IMR-90 (cell line): ENCODE measurements around the gene RAC3. TPM values are rescaled to one million over a fixed set of nuclear protein-coding genes. Genes with fewer than 3 reads are reported as not detected.

Experiments
- ATAC-seq: fragments of 200-7000 bp; cut with Tn5 transposase; 2 replicates; pipeline ENCODE4 v1.9.1; 2020; ENCODE audit warnings: low read depth, mild to moderate bottlenecking, moderate library complexity
- BruUV-seq: library from RNA; stranded (reverse); fragments of 400-500 nt; replicated peaks from 2 replicates; lab custom pipeline; 2021; lab: Mats Ljungman, UMichigan
- CTCF ChIA-PET: fragments of 300-600 bp; formaldehyde crosslinking; extraction: SDS; loops from one replicate; lab custom pipeline; 2021; ENCODE audit warnings: antibody characterized with exemption; lab: Yijun Ruan, JAX
- POLR2A ChIA-PET: fragments of 300-600 bp; sonication (Branson Sonifier 250); formaldehyde crosslinking; loops from one replicate; lab custom pipeline; 2022; ENCODE audit warnings: antibody characterized with exemption; ENCODE audit not compliant: unreplicated experiment; lab: Charles Lee
- DNase-seq: peaks from one replicate; pipeline ENCODE4 v3.0.0; 2013
- H2AFZ ChIP-seq: replicated peaks from 2 replicates; pipeline ENCODE3; 2013; ENCODE audit warnings: low read length, mild to moderate bottlenecking; ENCODE audit not compliant: poor library complexity
- H2AK5ac ChIP-seq: 2 replicates; pipeline ENCODE4 v1.6.1; 2013; ENCODE audit warnings: low read depth, low read length, inconsistent platforms
- H2AK9ac ChIP-seq: replicated peaks from 2 replicates; pipeline ENCODE3; 2013; ENCODE audit warnings: mild to moderate bottlenecking, low read depth, low read length, moderate library complexity; ENCODE audit not compliant: poor library complexity
- H2BK120ac ChIP-seq: 2 replicates; pipeline ENCODE4 v1.6.1; 2013; ENCODE audit warnings: low read depth, low read length, inconsistent platforms
- H2BK15ac ChIP-seq: 3 replicates; pipeline ENCODE4 v1.6.1; 2013; ENCODE audit warnings: low read depth, low read length, inconsistent platforms
- H2BK20ac ChIP-seq: 2 replicates; pipeline ENCODE4 v1.6.1; 2013; ENCODE audit warnings: low read depth, mild to moderate bottlenecking, inconsistent platforms, low read length, moderate library complexity
- H2BK5ac ChIP-seq: 2 replicates; pipeline ENCODE4 v1.6.1; 2013; ENCODE audit warnings: mild to moderate bottlenecking, low read depth, low read length, inconsistent platforms; ENCODE audit not compliant: poor library complexity, severe bottlenecking
- H3K14ac ChIP-seq: replicated peaks from 2 replicates; pipeline ENCODE4 v1.6.1; 2013; ENCODE audit warnings: low read depth, low read length, inconsistent platforms
- H3K18ac ChIP-seq: 2 replicates; pipeline ENCODE4 v1.6.1; 2013; ENCODE audit warnings: low read depth, low read length, control low read depth
- H3K23ac ChIP-seq: 2 replicates; pipeline ENCODE4 v1.6.1; 2013; ENCODE audit warnings: low read depth, low read length, inconsistent platforms
- H3K27ac ChIP-seq: 2 replicates; pipeline ENCODE4 v1.5.1; 2013; ENCODE audit warnings: mild to moderate bottlenecking, control low read depth, low read length; ENCODE audit not compliant: insufficient read depth
- H3K27me3 ChIP-seq: 2 replicates; pipeline ENCODE4 v1.6.1; 2013; ENCODE audit warnings: low read length; ENCODE audit not compliant: control insufficient read depth, insufficient read depth
- H3K36me3 ChIP-seq: 2 replicates; pipeline ENCODE4 v1.6.1; 2013; ENCODE audit warnings: low read length, mixed read lengths; ENCODE audit not compliant: control insufficient read depth, insufficient read depth
- H3K4ac ChIP-seq: 2 replicates; pipeline ENCODE4 v1.6.1; 2013; ENCODE audit warnings: low read depth, low read length, inconsistent platforms
- H3K4me1 ChIP-seq: 2 replicates; pipeline ENCODE4 v1.6.1; 2013; ENCODE audit warnings: low read length, mixed read lengths; ENCODE audit not compliant: control insufficient read depth, insufficient read depth
- H3K4me2 ChIP-seq: 2 replicates; pipeline ENCODE4 v1.6.1; 2013; ENCODE audit warnings: low read depth, mild to moderate bottlenecking, control low read depth, low read length, moderate library complexity
- H3K4me3 ChIP-seq: 2 replicates; pipeline ENCODE4 v1.5.1; 2013; ENCODE audit warnings: low read depth, mild to moderate bottlenecking, control low read depth, low read length, moderate library complexity; ENCODE audit not compliant: insufficient read depth
- H3K56ac ChIP-seq: 2 replicates; pipeline ENCODE4 v1.6.1; 2013; ENCODE audit warnings: low read length, inconsistent platforms; ENCODE audit not compliant: insufficient read depth; ENCODE audit errors: extremely low read depth
- H3K79me1 ChIP-seq, 2 experiments: 2 replicates each; pipeline ENCODE4 v1.6.1; 2013; ENCODE audit warnings: low read length in 2 of 2, inconsistent platforms in 1 of 2, low read depth in 1 of 2
- H3K9ac ChIP-seq: 2 replicates; pipeline ENCODE4 v1.6.1; 2013; ENCODE audit warnings: low read depth, low read length, control low read depth
- H3K9me1 ChIP-seq: 2 replicates; pipeline ENCODE4 v1.6.1; 2013; ENCODE audit warnings: low read length, inconsistent platforms; ENCODE audit not compliant: insufficient read depth
- H3K9me3 ChIP-seq: 2 replicates; pipeline ENCODE4 v1.6.1; 2013; ENCODE audit warnings: low read length; ENCODE audit not compliant: control insufficient read depth, insufficient read depth
- H4K20me1 ChIP-seq: 2 replicates; pipeline ENCODE4 v1.6.1; 2013; ENCODE audit warnings: low read length, inconsistent platforms; ENCODE audit not compliant: insufficient read depth
- H4K5ac ChIP-seq: 2 replicates; pipeline ENCODE4 v1.6.1; 2013; ENCODE audit warnings: mild to moderate bottlenecking, low read depth, low read length, control low read depth
- H4K8ac ChIP-seq, 2 experiments: 2 replicates each; pipeline ENCODE4 v1.6.1; 2013; ENCODE audit warnings: low read depth in 2 of 2, low read length in 2 of 2, control low read depth in 1 of 2, inconsistent platforms in 1 of 2
- H4K91ac ChIP-seq: 2 replicates; pipeline ENCODE4 v1.6.1; 2013; ENCODE audit warnings: low read depth, low read length, inconsistent platforms; ENCODE audit not compliant: insufficient read depth
- CEBPB ChIP-seq: IDR thresholded peaks from 2 replicates; pipeline ENCODE4 v1.6.1; 2012; ENCODE audit warnings: low read depth, low read length, improper control_type of control experiment
- CHD1 ChIP-seq: IDR thresholded peaks from 2 replicates; pipeline ENCODE4 v1.6.1; 2012; ENCODE audit warnings: low read depth, low read length, improper control_type of control experiment
- ELK1 ChIP-seq: fragments of 150-350 bp; IDR thresholded peaks from 2 replicates; pipeline ENCODE4 v1.6.1; 2016; ENCODE audit warnings: low read depth, mild to moderate bottlenecking, low read length, moderate library complexity, borderline replicate concordance
- MAFK ChIP-seq: IDR thresholded peaks from 2 replicates; pipeline ENCODE4 v1.6.1; 2012; ENCODE audit warnings: low read depth, low read length, improper control_type of control experiment
- MAZ ChIP-seq: IDR thresholded peaks from 2 replicates; pipeline ENCODE4 v1.6.1; 2012; ENCODE audit warnings: low read depth, mild to moderate bottlenecking, low read length, improper control_type of control experiment, moderate library complexity, borderline replicate concordance
- NFE2L2 ChIP-seq: fragments of 150-350 bp; IDR thresholded peaks from 2 replicates; pipeline ENCODE4 v1.6.1; 2016; ENCODE audit warnings: low read depth, mild to moderate bottlenecking, low read length
- POLR2A ChIP-seq: IDR thresholded peaks from 2 replicates; pipeline ENCODE4 v1.6.1; 2012; ENCODE audit warnings: mild to moderate bottlenecking, low read depth, low read length
- SMC3 ChIP-seq: fragments of 150-350 bp; IDR thresholded peaks from 2 replicates; pipeline ENCODE4 v1.6.1; 2016; ENCODE audit warnings: low read depth, mild to moderate bottlenecking, antibody characterized with exemption, low read length, moderate library complexity
- WGBS, 2 experiments: methylation state at CpG; one replicate each; pipeline versions ENCODE4 v1.1.5 to v1.1.7; 2013; ENCODE audit warnings: missing lambda C conversion rate in 2 of 2; ENCODE audit not compliant: insufficient read length in 1 of 2; ENCODE audit errors: extremely low coverage in 2 of 2; 5-methylcytosine and 5-hydroxymethylcytosine counted together
- dilution Hi-C: fragments of 300-500 bp; cut with HindIII; formaldehyde crosslinking; loops from one replicate; pipeline ENCODE4 v1.14.3; 2018; ENCODE audit warnings: low sequenced_read_pairs; ENCODE audit not compliant: unreplicated experiment
- in situ Hi-C: fragments of 300-500 bp; cut with MboI; formaldehyde crosslinking; loops from 3 replicates; pipeline ENCODE4 v1.14.3; 2019; ENCODE audit warnings: low sequenced_read_pairs, inconsistent platforms, mixed read lengths
- intact Hi-C: fragments of 100-400 bp; cut with micrococcal nuclease; formaldehyde crosslinking; loops from 2 replicates; pipeline ENCODE4 v1.10.0; 2022
- polyA plus RNA-seq, 3 experiments: library from polyadenylated mRNA; depleted of rRNA; stranded (reverse); fragments of >200 nt; gene quantifications; 2 replicates each; pipeline ENCODE4 v1.2.3, GENCODE V29; 2012; ENCODE audit warnings: low replicate concordance in 1 of 3
- total RNA-seq: library from RNA; depleted of rRNA; stranded (reverse); fragments of >200 nt; gene quantifications from 2 replicates; pipeline ENCODE4 v1.2.3, GENCODE V29; 2012
- TF ChIP-seq, protein P1 (sequence below): fragments of 150-350 bp; IDR thresholded peaks from 2 replicates; pipeline ENCODE4 v1.6.1; 2017; ENCODE audit warnings: mild to moderate bottlenecking, antibody characterized with exemption, low read length, low read depth

Gene RAC3
- total and polyA plus RNA-seq, 2 of the 4 experiments (the other 2 are of a cell fraction), result 5.7 to 23.4 TPM

GRCh38 chr17:82001571-82002056 lies 29.9 kb upstream of the RAC3 start:
- H4K91ac ChIP-seq, result no peak overlapping the region
- no peak overlapping the region for H4K5ac ChIP-seq
- no peak overlapping the region for H3K18ac ChIP-seq
- H2BK20ac ChIP-seq, result no peak overlapping the region
- DNase-seq (no peak), ATAC-seq (no peak)
- H3K23ac ChIP-seq, result no peak overlapping the region
- no peak overlapping the region for H3K14ac ChIP-seq
- no peak overlapping the region for H3K4me3 ChIP-seq
- no peak overlapping the region for H2AK9ac ChIP-seq
- H3K9me1 ChIP-seq, result peaks cover 18% of the 10 kb centered on the region
- H3K79me1 ChIP-seq, result peaks cover 11 to 37% of the 10 kb centered on the region in 2 experiments; a peak in 3 of 4 replicates
- peaks cover 26% of the 10 kb centered on the region for H3K4me1 ChIP-seq
- ChIA-PET CTCF (interaction anchor here (0.6 kb wide), 1 partner anchor 13 kb away, joined by 4 read pairs; no protein-coding TSS in a partner anchor), POLR2A (no interaction called here)
- peaks cover 3% of the 10 kb centered on the region; the same call in 1 of the 2 replicates for H4K20me1 ChIP-seq
- peaks cover 6% of the 10 kb centered on the region; the same call in 1 of the 2 replicates for H3K36me3 ChIP-seq
- no peak overlapping the region for H2BK15ac ChIP-seq
- H3K27ac ChIP-seq, result no peak overlapping the region
- no peak overlapping the region for H3K9ac ChIP-seq
- no peaks in the 10 kb centered on the region for H3K9me3 ChIP-seq
- intact Hi-C loops (no loop called here), in situ Hi-C loops (no loop called here), dilution Hi-C loops (no loop called here)
- no TSS peak for BruUV-seq
- H3K27me3 ChIP-seq, result no peaks in the 10 kb centered on the region
- H3K56ac ChIP-seq, result no peak overlapping the region
- no peak overlapping the region for H3K4me2 ChIP-seq
- no peak overlapping the region for H2BK5ac ChIP-seq
- no peak overlapping the region for H3K4ac ChIP-seq
- peak overlapping the region; percentile 49 for H2AK5ac ChIP-seq
- 57% methylated on average over 2 of the region's 17 CpGs; no CpG with 5 or more reads in 1 of the 2 experiments for WGBS, 2 experiments
- peak overlapping the region; percentile 19; the same call in 1 of the 2 replicates for H2BK120ac ChIP-seq
- TF ChIP-seq MAFK (no peak), POLR2A (no peak), CEBPB (no peak), CHD1 (no peak), ELK1 (no peak), NFE2L2 (no peak), MAZ (no peak), SMC3 (no peak)
- TF ChIP-seq, protein P1, sequence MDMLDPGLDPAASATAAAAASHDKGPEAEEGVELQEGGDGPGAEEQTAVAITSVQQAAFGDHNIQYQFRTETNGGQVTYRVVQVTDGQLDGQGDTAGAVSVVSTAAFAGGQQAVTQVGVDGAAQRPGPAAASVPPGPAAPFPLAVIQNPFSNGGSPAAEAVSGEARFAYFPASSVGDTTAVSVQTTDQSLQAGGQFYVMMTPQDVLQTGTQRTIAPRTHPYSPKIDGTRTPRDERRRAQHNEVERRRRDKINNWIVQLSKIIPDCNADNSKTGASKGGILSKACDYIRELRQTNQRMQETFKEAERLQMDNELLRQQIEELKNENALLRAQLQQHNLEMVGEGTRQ, result no peak
- H4K8ac ChIP-seq, result no peak overlapping the region
- no peak overlapping the region for H2AFZ ChIP-seq
